IMR-90 (cell line): ENCODE data around the gene UBE3B. TPM values are rescaled to one million over a fixed set of nuclear protein-coding genes. Genes with fewer than 3 reads are reported as not detected.

Experiments
- ATAC-seq: fragments of 200-7000 bp; cut with Tn5 transposase; 2 replicates; pipeline ENCODE4 v1.9.1; 2020; ENCODE audit warnings: low read depth, mild to moderate bottlenecking, moderate library complexity
- BruUV-seq: library from RNA; stranded (reverse); fragments of 400-500 nt; replicated peaks from 2 replicates; lab custom pipeline; 2021; lab: Mats Ljungman, UMichigan
- CTCF ChIA-PET: fragments of 300-600 bp; formaldehyde crosslinking; extraction: SDS; loops from one replicate; lab custom pipeline; 2021; ENCODE audit warnings: antibody characterized with exemption; lab: Yijun Ruan, JAX
- POLR2A ChIA-PET: fragments of 300-600 bp; sonication (Branson Sonifier 250); formaldehyde crosslinking; loops from one replicate; lab custom pipeline; 2022; ENCODE audit warnings: antibody characterized with exemption; ENCODE audit not compliant: unreplicated experiment; lab: Charles Lee
- DNase-seq: peaks from one replicate; pipeline ENCODE4 v3.0.0; 2013
- H2AFZ ChIP-seq: replicated peaks from 2 replicates; pipeline ENCODE3; 2013; ENCODE audit warnings: low read length, mild to moderate bottlenecking; ENCODE audit not compliant: poor library complexity
- H2AK5ac ChIP-seq: 2 replicates; pipeline ENCODE4 v1.6.1; 2013; ENCODE audit warnings: low read depth, low read length, inconsistent platforms
- H2AK9ac ChIP-seq: replicated peaks from 2 replicates; pipeline ENCODE3; 2013; ENCODE audit warnings: mild to moderate bottlenecking, low read depth, low read length, moderate library complexity; ENCODE audit not compliant: poor library complexity
- H2BK120ac ChIP-seq: 2 replicates; pipeline ENCODE4 v1.6.1; 2013; ENCODE audit warnings: low read depth, low read length, inconsistent platforms
- H2BK15ac ChIP-seq: 3 replicates; pipeline ENCODE4 v1.6.1; 2013; ENCODE audit warnings: low read depth, low read length, inconsistent platforms
- H2BK20ac ChIP-seq: 2 replicates; pipeline ENCODE4 v1.6.1; 2013; ENCODE audit warnings: low read depth, mild to moderate bottlenecking, inconsistent platforms, low read length, moderate library complexity
- H2BK5ac ChIP-seq: 2 replicates; pipeline ENCODE4 v1.6.1; 2013; ENCODE audit warnings: mild to moderate bottlenecking, low read depth, low read length, inconsistent platforms; ENCODE audit not compliant: poor library complexity, severe bottlenecking
- H3K14ac ChIP-seq: replicated peaks from 2 replicates; pipeline ENCODE4 v1.6.1; 2013; ENCODE audit warnings: low read depth, low read length, inconsistent platforms
- H3K18ac ChIP-seq: 2 replicates; pipeline ENCODE4 v1.6.1; 2013; ENCODE audit warnings: low read depth, low read length, control low read depth
- H3K23ac ChIP-seq: 2 replicates; pipeline ENCODE4 v1.6.1; 2013; ENCODE audit warnings: low read depth, low read length, inconsistent platforms
- H3K27ac ChIP-seq: 2 replicates; pipeline ENCODE4 v1.5.1; 2013; ENCODE audit warnings: mild to moderate bottlenecking, control low read depth, low read length; ENCODE audit not compliant: insufficient read depth
- H3K27me3 ChIP-seq: 2 replicates; pipeline ENCODE4 v1.6.1; 2013; ENCODE audit warnings: low read length; ENCODE audit not compliant: control insufficient read depth, insufficient read depth
- H3K36me3 ChIP-seq: 2 replicates; pipeline ENCODE4 v1.6.1; 2013; ENCODE audit warnings: low read length, mixed read lengths; ENCODE audit not compliant: control insufficient read depth, insufficient read depth
- H3K4ac ChIP-seq: 2 replicates; pipeline ENCODE4 v1.6.1; 2013; ENCODE audit warnings: low read depth, low read length, inconsistent platforms
- H3K4me1 ChIP-seq: 2 replicates; pipeline ENCODE4 v1.6.1; 2013; ENCODE audit warnings: low read length, mixed read lengths; ENCODE audit not compliant: control insufficient read depth, insufficient read depth
- H3K4me2 ChIP-seq: 2 replicates; pipeline ENCODE4 v1.6.1; 2013; ENCODE audit warnings: low read depth, mild to moderate bottlenecking, control low read depth, low read length, moderate library complexity
- H3K4me3 ChIP-seq: 2 replicates; pipeline ENCODE4 v1.5.1; 2013; ENCODE audit warnings: low read depth, mild to moderate bottlenecking, control low read depth, low read length, moderate library complexity; ENCODE audit not compliant: insufficient read depth
- H3K56ac ChIP-seq: 2 replicates; pipeline ENCODE4 v1.6.1; 2013; ENCODE audit warnings: low read length, inconsistent platforms; ENCODE audit not compliant: insufficient read depth; ENCODE audit errors: extremely low read depth
- H3K79me1 ChIP-seq, 2 experiments: 2 replicates each; pipeline ENCODE4 v1.6.1; 2013; ENCODE audit warnings: low read length in 2 of 2, inconsistent platforms in 1 of 2, low read depth in 1 of 2
- H3K9ac ChIP-seq: 2 replicates; pipeline ENCODE4 v1.6.1; 2013; ENCODE audit warnings: low read depth, low read length, control low read depth
- H3K9me1 ChIP-seq: 2 replicates; pipeline ENCODE4 v1.6.1; 2013; ENCODE audit warnings: low read length, inconsistent platforms; ENCODE audit not compliant: insufficient read depth
- H3K9me3 ChIP-seq: 2 replicates; pipeline ENCODE4 v1.6.1; 2013; ENCODE audit warnings: low read length; ENCODE audit not compliant: control insufficient read depth, insufficient read depth
- H4K20me1 ChIP-seq: 2 replicates; pipeline ENCODE4 v1.6.1; 2013; ENCODE audit warnings: low read length, inconsistent platforms; ENCODE audit not compliant: insufficient read depth
- H4K5ac ChIP-seq: 2 replicates; pipeline ENCODE4 v1.6.1; 2013; ENCODE audit warnings: mild to moderate bottlenecking, low read depth, low read length, control low read depth
- H4K8ac ChIP-seq, 2 experiments: 2 replicates each; pipeline ENCODE4 v1.6.1; 2013; ENCODE audit warnings: low read depth in 2 of 2, low read length in 2 of 2, control low read depth in 1 of 2, inconsistent platforms in 1 of 2
- H4K91ac ChIP-seq: 2 replicates; pipeline ENCODE4 v1.6.1; 2013; ENCODE audit warnings: low read depth, low read length, inconsistent platforms; ENCODE audit not compliant: insufficient read depth
- RAD21 ChIP-seq: IDR thresholded peaks from 2 replicates; pipeline ENCODE4 v1.6.1; 2012; ENCODE audit warnings: low read length, improper control_type of control experiment
- SMC3 ChIP-seq: fragments of 150-350 bp; IDR thresholded peaks from 2 replicates; pipeline ENCODE4 v1.6.1; 2016; ENCODE audit warnings: low read depth, mild to moderate bottlenecking, antibody characterized with exemption, low read length, moderate library complexity
- WGBS, 2 experiments: methylation state at CpG; one replicate each; pipeline versions ENCODE4 v1.1.5 to v1.1.7; 2013; ENCODE audit warnings: missing lambda C conversion rate in 2 of 2; ENCODE audit not compliant: insufficient read length in 1 of 2; ENCODE audit errors: extremely low coverage in 2 of 2; 5-methylcytosine and 5-hydroxymethylcytosine counted together
- dilution Hi-C: fragments of 300-500 bp; cut with HindIII; formaldehyde crosslinking; loops from one replicate; pipeline ENCODE4 v1.14.3; 2018; ENCODE audit warnings: low sequenced_read_pairs; ENCODE audit not compliant: unreplicated experiment
- in situ Hi-C: fragments of 300-500 bp; cut with MboI; formaldehyde crosslinking; loops from 3 replicates; pipeline ENCODE4 v1.14.3; 2019; ENCODE audit warnings: low sequenced_read_pairs, inconsistent platforms, mixed read lengths
- intact Hi-C: fragments of 100-400 bp; cut with micrococcal nuclease; formaldehyde crosslinking; loops from 2 replicates; pipeline ENCODE4 v1.10.0; 2022
- polyA plus RNA-seq, 3 experiments: library from polyadenylated mRNA; depleted of rRNA; stranded (reverse); fragments of >200 nt; gene quantifications; 2 replicates each; pipeline ENCODE4 v1.2.3, GENCODE V29; 2012; ENCODE audit warnings: low replicate concordance in 1 of 3
- total RNA-seq: library from RNA; depleted of rRNA; stranded (reverse); fragments of >200 nt; gene quantifications from 2 replicates; pipeline ENCODE4 v1.2.3, GENCODE V29; 2012

The UBE3B gene
- total and polyA plus RNA-seq, 2 of the 4 experiments (the other 2 are of a cell fraction): 18.8 to 24.9 TPM

DNA sequence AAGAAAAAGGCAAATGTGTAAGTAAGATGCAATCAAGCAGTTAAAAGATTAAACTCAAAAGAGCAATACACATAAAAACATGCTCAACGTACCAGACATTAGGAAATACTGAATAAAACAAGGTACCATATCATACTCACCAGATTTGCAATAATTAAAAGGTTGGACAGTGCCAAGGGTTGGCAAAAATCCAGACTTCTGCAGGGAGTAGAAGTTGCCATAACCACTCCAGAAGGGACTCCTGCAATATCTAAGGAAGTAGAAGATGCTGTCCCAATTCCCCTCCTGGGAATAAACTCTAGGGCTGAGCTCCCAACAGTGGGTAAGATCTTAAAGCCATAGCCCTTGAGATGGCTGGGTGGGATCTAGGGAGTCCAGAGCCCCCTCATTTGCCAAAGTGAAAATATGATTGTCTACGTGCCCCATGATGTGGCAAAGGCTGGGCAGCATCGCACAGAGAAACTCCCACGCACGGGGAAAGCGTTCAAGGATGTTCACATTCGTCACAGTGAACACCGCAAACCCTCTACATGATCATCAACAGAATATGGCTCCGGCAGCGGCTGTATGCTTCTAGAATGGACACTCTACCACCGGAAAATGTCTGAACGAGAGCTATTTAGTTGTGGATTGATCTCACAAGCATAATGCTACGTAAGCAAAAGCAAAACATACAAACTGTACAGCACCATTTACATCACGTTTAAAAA, 12.6 kb upstream of the UBE3B start (continued):
- no peak for TF ChIP-seq RAD21

DNA sequence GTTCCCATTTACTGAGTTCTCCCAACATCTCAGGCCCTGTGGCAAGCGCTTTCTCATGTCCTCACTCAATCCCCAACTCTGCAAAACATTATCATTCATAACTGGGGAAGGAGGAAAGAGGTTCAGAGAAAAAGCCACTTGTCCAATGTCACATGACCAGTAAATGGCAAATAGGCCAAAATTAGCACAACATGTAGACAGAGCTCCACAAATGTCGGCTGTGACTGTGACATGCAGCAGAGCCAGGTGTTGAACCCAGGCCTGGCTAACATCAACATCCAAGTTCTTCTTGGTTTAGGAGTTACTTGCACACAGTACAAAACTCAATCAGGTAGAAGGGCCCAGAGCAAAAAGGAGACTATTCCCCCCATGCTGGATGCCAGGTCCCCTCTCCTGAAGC, 11.1 kb upstream of the UBE3B start:
- Histone ChIP-seq H2BK5ac (peak overlapping the region; percentile 10), H3K9me1 (peaks cover 47% of the 10 kb centered on the region), H3K14ac (no peak overlapping the region), H2BK20ac (no peak overlapping the region), H3K56ac (no peak overlapping the region), H2BK120ac (no peak overlapping the region), H3K27ac (peak overlapping the region; percentile 27; the same call in 1 of the 2 replicates), H3K4me2 (no peak overlapping the region), H4K91ac (no peak overlapping the region), H2AK5ac (no peak overlapping the region), H4K20me1 (peaks cover 28% of the 10 kb centered on the region), H2AFZ (no peak overlapping the region), H4K5ac (no peak overlapping the region), H3K4me1 (peaks cover 27% of the 10 kb centered on the region), H3K27me3 (no peaks in the 10 kb centered on the region), H2BK15ac (no peak overlapping the region), H3K79me1 (peaks cover 11 to 85% of the 10 kb centered on the region in 2 experiments; a peak in 3 of 4 replicates), H4K8ac (no peak overlapping the region), H3K4me3 (no peak overlapping the region), H3K23ac (peak overlapping the region; percentile 21; the same call in 1 of the 2 replicates), H2AK9ac (no peak overlapping the region), H3K18ac (no peak overlapping the region), H3K9ac (no peak overlapping the region), H3K36me3 (peaks cover 51% of the 10 kb centered on the region), H3K9me3 (no peaks in the 10 kb centered on the region), H3K4ac (0 out of 2 replicates have a peak overlapping the region, but pooled peaks have one; percentile 2)
- no CpG with 5 or more reads among the region's 2 CpGs for WGBS, 2 experiments
- dilution Hi-C loops: no loop called here
- in situ Hi-C loops: no loop called here
- ATAC-seq (no peak), DNase-seq (no peak)
- intact Hi-C loops: no loop called here
- ChIA-PET POLR2A (no interaction called here), CTCF (no interaction called here)
- BruUV-seq: no TSS peak
- no peak for TF ChIP-seq SMC3
